NCI-H1694 (cell line): ENCODE measurements around the gene LRPPRC.

Experiments used
- DNase-seq: peaks from one replicate; lab custom pipeline; 2025; lab: John Stamatoyannopoulos, UW

Gene LRPPRC

DNA sequence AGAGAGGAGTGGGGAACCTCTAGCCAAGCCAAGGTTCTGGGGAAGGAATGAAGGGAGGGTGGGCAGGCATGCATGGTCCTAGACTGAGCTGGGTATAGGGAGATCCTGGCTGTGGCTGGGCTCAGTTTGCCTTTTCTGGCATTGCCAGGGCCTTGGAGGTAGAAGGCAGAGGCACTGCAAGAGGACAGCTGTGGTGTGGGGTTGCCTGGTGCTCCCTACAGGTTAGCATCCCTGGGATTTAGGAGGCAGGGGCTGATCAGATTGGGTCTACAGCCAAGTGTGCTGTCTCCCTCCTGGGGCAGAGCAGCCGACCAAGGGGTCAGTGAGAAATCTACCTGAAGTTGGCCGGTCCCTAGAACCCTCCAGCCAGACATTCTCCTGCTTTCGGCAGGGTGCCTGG is 141.1 kb downstream of the LRPPRC start:
- no peak for DNase-seq

DNA sequence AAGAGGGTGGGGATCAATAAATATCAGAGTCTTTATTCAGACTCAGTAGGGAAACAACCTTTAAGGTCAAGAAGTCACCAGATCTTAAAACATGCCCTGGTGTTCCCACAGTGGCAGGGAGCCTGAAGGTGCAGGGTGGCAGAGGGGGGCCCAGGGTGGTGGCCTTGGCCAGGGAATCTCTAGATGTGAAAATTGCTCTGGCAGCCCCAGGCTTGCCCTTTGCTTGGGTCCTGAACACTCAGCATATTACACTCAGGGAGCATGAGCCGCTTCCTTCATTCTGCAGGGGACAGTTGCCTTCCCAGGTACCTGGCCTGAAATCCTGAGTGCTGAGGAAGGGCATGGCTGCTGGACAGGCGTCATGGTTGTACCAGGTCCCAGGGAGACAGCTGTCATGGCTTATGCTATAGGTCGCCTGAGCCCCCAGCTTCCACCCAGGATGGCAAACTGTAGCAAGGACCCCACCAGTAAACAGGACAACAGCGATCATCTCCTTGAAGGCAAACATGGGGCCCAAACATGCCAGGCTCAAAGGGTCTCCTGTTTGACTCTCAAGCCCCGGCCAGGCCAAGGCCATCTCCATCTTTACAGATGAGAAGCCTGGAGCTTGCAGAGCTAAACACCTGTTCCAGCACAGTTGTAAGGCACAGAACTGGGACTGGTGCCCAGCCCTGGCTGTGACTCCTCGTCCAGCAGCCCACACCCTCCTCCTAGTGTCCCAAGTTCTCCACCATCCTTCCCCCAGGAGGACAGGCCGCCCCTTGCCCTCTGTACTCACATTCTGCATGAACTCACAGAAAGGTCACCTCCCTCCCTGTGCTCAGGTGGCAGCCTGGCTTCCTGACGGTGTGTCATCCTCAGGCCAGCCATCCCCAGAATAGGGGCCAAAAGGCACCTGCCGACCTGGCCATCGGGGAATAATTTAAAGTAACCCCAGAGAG is 142.4 kb downstream of the LRPPRC start:
- no peak for DNase-seq

DNA sequence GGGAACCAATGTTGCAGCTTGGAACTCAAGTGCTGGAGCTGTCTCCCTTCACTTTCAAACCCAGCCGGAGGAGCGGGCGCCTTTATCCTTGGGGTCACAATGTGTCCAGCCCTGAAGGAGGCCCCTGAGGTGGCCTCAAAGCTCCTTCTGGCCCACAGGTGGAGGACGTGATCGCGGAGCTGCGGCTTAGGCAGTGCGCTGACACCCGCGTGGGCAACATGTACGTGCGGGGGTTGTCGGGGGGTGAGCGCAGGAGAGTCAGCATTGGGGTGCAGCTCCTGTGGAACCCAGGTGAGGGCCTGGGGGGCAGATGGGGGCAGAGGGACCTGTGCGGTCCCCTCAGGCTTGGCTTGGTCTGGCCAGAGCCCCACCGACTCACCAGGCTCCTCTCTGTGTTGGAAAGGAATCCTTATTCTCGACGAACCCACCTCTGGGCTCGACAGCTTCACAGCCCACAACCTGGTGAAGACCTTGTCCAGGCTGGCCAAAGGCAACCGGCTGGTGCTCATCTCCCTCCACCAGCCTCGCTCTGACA is 143.5 kb downstream of the LRPPRC start:
- no peak for DNase-seq

DNA sequence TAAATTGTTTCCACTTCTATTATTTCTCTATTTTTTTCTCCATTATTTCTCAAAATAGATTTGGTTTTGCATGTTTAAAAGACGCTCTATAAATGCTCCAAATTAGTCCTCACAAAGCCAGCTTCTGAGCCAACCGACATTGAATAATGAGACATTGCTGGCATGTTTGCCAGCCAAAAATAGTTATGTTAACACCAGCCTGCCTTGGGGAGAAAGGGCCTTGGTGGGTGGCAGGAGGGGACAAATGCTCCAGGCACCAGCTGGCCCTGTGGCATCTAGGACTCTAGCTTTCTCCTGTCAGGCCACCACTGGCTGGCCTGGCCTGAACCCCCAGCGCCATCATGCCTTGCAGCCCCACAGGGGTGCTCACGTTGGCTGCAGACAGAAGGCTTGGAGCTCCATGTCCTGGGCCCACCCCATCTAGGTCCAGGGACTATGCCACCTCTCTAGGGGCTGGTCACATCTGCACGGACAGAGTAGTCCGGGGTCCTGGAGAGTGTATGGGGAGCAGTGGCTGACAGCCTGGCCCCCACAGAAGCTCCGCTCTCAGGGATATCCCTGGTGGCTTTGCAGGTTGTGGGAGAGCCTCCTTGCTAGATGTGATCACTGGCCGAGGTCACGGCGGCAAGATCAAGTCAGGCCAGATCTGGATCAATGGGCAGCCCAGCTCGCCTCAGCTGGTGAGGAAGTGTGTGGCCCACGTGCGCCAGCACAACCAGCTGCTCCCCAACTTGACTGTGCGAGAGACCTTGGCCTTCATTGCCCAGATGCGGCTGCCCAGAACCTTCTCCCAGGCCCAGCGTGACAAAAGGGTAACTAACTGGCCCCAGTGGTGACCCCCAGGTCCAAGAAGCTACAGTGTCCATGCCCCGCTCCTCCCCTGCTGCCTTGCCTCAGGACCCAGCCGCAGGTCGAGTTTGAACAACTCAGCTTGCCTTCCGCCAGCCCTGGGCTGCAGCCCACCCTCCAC is 144.5 kb downstream of the LRPPRC start:
- DNase-seq, result no peak

DNA sequence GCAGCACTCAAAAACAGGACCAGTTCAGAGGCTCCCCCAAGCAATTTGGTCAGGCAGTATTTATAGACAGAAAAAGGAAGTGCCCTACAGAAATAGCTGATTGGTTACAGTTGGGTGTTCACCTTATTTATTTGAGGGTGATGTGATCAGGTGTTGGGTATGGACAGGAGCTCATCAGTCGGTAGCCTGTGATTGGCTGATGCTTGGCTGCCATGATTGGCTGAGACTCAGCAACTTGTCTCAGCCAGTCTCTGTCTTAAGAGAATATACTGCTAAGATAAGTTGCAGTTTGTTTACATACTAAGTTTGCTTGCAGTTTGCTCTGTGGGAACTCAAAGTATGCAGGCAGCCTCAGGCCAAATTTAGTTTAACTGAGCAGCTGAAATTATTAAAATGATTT is 147.6 kb downstream of the LRPPRC start:
- DNase-seq, result no peak

- DNase-seq, result no peak
Observed at GRCh38 chr2:43846140-43846793, 149.5 kb downstream of the LRPPRC start.

DNA sequence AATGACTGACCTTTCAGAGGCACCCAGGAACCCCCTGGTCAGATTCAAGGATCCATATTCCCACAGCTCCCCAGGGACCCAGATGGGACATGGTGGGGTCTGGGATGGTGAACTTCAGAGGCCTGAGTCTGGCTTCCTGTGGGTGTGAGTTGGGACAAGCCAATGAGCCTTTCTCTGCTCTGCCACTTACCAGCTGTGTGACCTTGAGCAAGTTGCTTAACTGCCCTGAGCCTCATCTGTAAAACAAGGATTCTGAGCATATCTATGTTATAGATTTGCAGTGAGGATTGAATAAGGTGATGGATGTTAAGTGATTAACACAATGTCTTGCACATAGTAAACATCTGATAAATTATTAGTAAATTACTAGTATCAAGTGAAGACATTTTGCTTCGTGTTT is 150.6 kb downstream of the LRPPRC start:
- no peak for DNase-seq

DNA sequence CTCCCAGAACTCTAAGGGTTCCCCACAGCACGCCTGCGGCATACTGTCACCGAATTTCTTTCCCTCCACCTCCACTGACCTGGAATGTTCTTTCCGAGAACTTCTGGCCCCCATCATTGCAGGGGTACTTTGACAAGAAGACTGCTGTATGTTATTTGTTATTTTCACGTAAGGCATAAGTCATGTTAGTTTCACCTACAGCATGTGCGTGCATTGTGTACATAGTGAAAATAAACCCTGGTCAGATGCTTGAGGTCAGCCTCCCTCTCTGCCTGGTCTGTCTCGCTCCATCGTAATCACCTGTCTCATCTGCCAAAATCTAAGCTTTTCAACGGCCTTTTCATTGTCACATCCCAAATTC is 152.9 kb downstream of the LRPPRC start:
- DNase-seq, result no peak

DNA sequence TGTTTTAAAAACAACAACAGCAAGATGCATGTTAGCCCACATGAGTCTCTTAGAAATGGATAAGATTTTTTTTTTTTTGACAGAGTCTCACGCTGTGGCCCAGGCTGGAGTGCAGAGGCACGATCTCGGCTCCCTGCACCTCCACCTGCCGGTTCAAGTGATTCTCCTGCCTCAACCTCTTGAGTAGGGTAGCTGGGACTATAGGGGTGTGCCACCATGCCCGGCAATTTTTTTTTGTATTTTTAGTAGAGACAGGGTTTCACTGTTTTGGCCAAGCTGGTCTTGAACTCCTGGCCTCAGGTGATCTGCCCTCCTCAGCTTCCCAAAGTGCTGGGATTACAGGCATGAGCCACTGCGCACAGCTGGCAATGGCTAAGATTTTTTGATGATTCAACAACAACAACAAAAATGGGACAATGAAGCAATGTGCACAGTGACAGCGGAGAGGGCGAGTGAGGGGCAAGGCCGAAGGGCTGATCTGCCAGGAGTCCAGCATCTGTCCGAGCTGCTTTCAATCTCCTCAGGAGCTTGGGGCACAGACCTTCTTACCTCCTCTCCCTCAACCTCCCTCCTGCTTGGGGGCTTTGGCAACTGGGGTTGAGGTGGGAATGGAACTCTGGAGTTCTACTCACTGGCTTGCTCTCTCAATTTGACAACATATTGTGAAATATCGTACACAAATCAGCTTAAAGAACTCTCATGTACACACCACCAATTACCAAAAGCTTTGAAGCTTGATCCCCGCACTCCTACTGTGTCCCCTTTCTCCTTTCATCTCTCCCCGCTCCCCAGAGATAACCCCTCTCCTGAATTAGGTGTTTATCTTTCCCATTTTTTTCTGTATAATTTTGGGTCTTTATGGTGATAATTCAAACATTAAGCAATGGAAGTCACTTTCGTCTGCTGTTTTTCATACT is 153.6 kb downstream of the LRPPRC start:
- no peak for DNase-seq

- DNase-seq, result no peak
Observed at GRCh38 chr2:43840965-43841364, 154.8 kb downstream of the LRPPRC start.

GRCh38 chr2:43839776-43840564 is 155.8 kb downstream of the LRPPRC start:
- no peak for DNase-seq

DNA sequence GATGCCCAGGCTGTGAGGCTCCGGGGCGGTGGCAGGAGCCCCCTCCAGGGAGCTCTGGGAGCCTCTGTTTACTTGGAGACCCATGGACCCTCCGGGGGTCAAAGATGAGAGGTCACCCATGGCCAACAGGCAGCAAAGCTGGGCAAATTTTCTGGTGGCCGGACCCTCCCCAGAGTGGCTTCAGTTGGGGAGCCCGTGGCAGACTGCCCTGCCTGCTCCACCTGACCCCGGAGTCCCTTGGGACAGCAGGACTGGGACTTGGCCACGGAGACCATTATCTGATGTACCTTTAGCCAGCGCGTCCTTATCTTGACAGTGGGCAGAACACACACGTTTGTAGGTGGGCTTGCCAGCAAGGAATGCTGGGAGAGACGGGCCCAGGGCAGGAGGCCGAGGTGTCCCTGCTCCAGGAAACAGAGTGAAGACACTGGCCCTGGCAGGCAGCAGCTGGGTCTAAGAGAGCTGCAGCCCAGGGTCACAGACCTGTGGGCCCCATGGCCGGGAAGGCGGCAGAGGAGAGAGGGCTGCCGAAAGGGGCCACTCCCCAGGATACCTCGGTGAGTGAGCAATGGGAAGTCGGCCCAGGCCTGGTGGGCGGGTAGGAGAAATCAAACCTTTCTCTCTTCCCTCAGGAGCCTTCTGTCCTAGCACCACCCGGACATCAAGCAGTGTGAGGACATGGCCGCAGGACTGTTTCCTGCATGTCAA is 157.1 kb downstream of the LRPPRC start, which contains the start of the genes ABCG5 and ABCG8:
TSS of gene ABCG5 (minus strand) at position 280 of the 708 bp plus-strand sequence. CDS start at position 120, 160 bp downstream.
TSS of gene ABCG8 (plus strand) at position 412 of the 708 bp plus-strand sequence. CDS start at position 495, 83 bp downstream.
- no peak for DNase-seq

DNA sequence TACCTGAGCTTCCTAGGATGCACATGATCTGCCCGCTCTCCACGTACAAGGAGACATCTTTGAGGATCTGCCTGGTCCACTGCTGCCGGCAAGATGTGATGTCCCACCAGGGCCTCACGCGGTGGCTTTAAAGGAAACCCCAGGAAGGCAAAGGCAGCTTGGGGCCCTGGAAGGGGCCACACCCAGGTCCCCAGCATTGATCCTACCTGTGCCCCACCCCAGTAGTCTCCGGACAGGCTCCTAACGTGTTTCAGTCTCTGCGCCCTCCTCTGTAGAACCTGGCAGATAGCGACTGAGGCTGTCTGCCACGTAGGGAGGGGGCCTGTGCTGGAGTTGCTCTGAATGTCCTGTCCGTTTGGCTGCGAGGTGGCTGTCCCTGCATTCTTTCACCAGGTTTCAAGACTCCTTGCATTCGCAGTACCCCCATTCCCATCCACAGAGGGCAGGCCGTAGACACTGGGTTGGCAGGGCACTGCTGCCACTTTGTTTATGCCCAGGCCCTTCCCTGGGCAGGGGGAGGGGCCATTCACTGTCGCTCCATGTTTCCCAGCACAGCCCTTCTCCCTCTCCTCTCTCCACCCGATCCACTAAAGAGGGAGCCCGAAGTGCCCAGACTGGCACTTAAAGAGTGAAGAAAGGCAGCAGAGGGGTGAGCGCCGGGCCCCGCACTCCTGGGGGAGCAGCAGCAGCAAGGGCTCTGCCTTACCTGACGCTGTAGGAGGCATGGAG is 157.8 kb downstream of the LRPPRC start:
- DNase-seq, result no peak

DNA sequence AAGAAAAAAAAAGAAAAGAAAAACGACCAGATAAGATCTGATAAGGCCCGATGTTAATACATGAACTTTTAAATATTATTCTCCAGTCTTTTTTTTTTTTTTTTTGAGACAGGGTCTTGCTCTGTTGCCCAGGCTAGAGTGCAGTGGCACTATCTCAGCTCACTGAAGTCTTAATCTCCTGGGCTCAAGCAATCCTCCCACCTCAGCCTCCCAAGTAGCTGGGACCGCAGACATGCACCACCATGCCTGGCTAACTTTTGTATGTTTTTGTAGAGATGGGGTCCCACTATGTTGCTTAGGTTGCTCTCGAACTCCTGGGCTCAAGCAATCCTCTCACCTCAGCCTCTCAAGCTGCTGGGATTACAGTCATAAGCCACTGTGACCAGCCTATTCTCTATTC is 158.8 kb downstream of the LRPPRC start:
- DNase-seq, result no peak
